A673 (cell line): ENCODE data around the gene COPE.

ENCODE experiments used
- EZH2 ChIP-seq: fragments of 200-600 bp; sonication (generic); IDR thresholded peaks from 2 replicates; pipeline ENCODE4 v1.6.1; 2017; ENCODE audit warnings: borderline replicate concordance, low read depth, mild to moderate bottlenecking, mixed read lengths, antibody characterized with exemption, low read length; ENCODE audit not compliant: poor library complexity, severe bottlenecking
- TF ChIP-seq, protein P1 (sequence below): fragments of 300-800, 200-600 bp; sonication (generic); conservative IDR thresholded peaks from 2 replicates; pipeline ENCODE4 v1.5.1; 2017; ENCODE audit warnings: low read depth, mild to moderate bottlenecking, antibody characterized with exemption, low read length, moderate library complexity, mixed read lengths

DNA sequence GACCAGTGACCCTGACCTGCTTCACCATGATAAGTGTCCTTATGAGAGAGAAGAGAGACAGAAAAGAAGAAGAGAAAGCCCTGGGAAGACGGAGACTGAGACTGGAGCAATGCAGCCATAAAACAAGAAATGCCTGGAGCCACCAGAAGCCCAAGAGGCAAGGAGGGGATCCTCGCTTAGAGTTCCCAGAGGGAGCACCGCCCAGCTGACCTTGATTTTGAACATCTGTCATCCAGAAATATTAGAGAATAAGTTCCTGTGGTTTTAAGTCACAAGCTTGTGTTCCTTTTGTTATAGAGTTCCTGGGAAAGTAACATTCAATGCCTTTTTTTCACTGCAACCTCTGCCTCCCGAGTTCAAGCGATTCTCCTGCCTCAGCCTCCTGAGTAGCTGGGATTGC, 43.5 kb downstream of the COPE start:
- TF ChIP-seq, protein P1, sequence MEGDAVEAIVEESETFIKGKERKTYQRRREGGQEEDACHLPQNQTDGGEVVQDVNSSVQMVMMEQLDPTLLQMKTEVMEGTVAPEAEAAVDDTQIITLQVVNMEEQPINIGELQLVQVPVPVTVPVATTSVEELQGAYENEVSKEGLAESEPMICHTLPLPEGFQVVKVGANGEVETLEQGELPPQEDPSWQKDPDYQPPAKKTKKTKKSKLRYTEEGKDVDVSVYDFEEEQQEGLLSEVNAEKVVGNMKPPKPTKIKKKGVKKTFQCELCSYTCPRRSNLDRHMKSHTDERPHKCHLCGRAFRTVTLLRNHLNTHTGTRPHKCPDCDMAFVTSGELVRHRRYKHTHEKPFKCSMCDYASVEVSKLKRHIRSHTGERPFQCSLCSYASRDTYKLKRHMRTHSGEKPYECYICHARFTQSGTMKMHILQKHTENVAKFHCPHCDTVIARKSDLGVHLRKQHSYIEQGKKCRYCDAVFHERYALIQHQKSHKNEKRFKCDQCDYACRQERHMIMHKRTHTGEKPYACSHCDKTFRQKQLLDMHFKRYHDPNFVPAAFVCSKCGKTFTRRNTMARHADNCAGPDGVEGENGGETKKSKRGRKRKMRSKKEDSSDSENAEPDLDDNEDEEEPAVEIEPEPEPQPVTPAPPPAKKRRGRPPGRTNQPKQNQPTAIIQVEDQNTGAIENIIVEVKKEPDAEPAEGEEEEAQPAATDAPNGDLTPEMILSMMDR: no peak
- TF ChIP-seq EZH2: no peak
